ENCODE results near the gene TDRD7. TPM values are rescaled to one million over a fixed set of nuclear protein-coding genes. Genes with fewer than 3 reads are reported as not detected.

The TDRD7 gene
- total RNA-seq, 4 donors from 2014 or later = 10.1 to 21.4 (median 18.6) TPM

- WGBS, 2 donors (ENCODE audit: low coverage in 1 of 2) = 27 to 30% methylated on average over 3 to 13 of the region's 17 CpGs
- ATAC-seq = no peak
- Histone ChIP-seq H3K9me3 (no peaks in the 10 kb centered on the region), H3K4me1 (peaks cover 0 to 79% (median 22%) of the 10 kb centered on the region in 3 donors), H3K27me3 (no peaks in the 10 kb centered on the region), H3K36me3 (no peaks in the 10 kb centered on the region), H3K4me3 (peak overlapping the region; percentile 83 to 95), H3K27ac (peak overlapping the region; percentile 90 to 95 (median 94))
- TF ChIP-seq POLR2A (IDR thresholded peaks at IDR 0.05) = peak in 1 of 2 donors; percentile 12
- TF ChIP-seq CTCF (IDR thresholded peaks at IDR 0.05) = peak in 3 of 4 experiments; percentile 8 to 22 (median 12)
- TF ChIP-seq POLR2AphosphoS5 (IDR thresholded peaks at IDR 0.05) = no peak
- TF ChIP-seq EP300 (IDR thresholded peaks at IDR 0.05) = no peak
Observed at GRCh38 chr9:97502984-97503861, 91.3 kb downstream of the TDRD7 start.

DNA sequence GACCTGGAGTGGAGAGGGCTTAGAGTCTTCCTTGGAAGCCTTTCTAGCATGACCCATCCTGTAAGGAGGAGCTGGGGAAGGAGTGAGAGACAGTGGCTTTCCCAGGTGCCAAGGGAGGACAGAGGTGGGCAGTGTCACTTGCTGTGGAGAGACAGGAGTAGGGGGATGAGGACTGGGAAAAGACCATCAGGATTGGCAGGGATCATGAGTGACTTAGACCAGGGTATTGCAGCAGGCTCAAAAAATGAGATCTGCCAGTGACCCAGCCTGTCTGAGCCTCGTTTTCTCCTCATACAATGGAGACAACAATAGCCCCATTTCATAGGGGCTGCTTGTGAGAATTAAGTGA lies 91.9 kb downstream of the TDRD7 start:
- Histone ChIP-seq H3K27ac (peak overlapping the region; percentile 90 to 95 (median 94)), H3K4me1 (peaks cover 0 to 85% (median 22%) of the 10 kb centered on the region in 3 donors), H3K9me3 (no peaks in the 10 kb centered on the region), H3K4me3 (peak overlapping the region; percentile 83 to 95), H3K36me3 (no peaks in the 10 kb centered on the region), H3K27me3 (no peaks in the 10 kb centered on the region)
- 50% methylated on average over 1 of the region's 1 CpG; no CpG with 5 or more reads in 1 of the 2 donors for WGBS, 2 donors (ENCODE audit: low coverage in 1 of 2)
- no peak for ATAC-seq
- no peak for TF ChIP-seq EP300 (IDR thresholded peaks at IDR 0.05)
- no peak for TF ChIP-seq CTCF (IDR thresholded peaks at IDR 0.05)
- TF ChIP-seq POLR2AphosphoS5 (IDR thresholded peaks at IDR 0.05) = no peak
- TF ChIP-seq POLR2A (IDR thresholded peaks at IDR 0.05) = no peak

- peaks cover 0 to 92% (median 22%) of the 10 kb centered on the region in 3 donors for H3K4me1 ChIP-seq
- no peaks in the 10 kb centered on the region for H3K27me3 ChIP-seq
- WGBS, 2 donors (ENCODE audit: low coverage in 1 of 2) = 21 to 24% methylated on average over 8 of the region's 8 CpGs
- no peaks in the 10 kb centered on the region for H3K36me3 ChIP-seq
- peak overlapping the region; percentile 1 to 95 for H3K4me3 ChIP-seq
- H3K9me3 ChIP-seq = no peaks in the 10 kb centered on the region
- no peak for ATAC-seq
- TF ChIP-seq EP300 (IDR thresholded peaks at IDR 0.05) = no peak
- TF ChIP-seq POLR2AphosphoS5 (IDR thresholded peaks at IDR 0.05) = peak; percentile 81
- peak overlapping the region; percentile 90 to 95 (median 94) for H3K27ac ChIP-seq
Observed at GRCh38 chr9:97504381-97505216, 92.7 kb downstream of the TDRD7 start.

DNA sequence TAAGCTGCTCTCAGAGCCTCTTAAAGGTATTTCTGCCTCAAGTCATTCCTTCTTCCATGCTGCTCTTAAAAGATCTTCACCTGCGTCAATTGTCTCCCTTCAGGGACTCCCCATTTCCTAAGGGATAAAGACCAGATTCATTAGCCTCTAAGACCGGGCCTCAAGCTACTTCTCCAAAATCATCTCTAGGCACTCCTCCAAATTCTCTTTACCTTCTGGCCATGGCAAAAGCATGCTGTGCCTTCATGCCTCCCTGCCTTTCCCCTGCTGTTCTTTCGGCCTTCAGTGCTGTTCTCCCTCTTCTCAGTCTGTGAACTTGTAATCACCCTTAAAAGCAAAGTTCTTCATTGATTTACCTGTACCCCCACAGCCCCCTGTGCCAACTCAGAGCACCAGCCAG lies 93.9 kb downstream of the TDRD7 start:
- Histone ChIP-seq H3K27me3 (no peaks in the 10 kb centered on the region), H3K27ac (peak overlapping the region in 3 of 4 donors; percentile 9 to 95 (median 95)), H3K36me3 (no peaks in the 10 kb centered on the region), H3K4me3 (no peak overlapping the region), H3K4me1 (peaks cover 0 to 94% (median 22%) of the 10 kb centered on the region in 3 donors), H3K9me3 (no peaks in the 10 kb centered on the region)
- WGBS, 2 donors (ENCODE audit: low coverage in 1 of 2) = 93 to 97% methylated on average over 3 of the region's 3 CpGs
- ATAC-seq = no peak
- no peak for TF ChIP-seq CTCF (IDR thresholded peaks at IDR 0.05)
- TF ChIP-seq POLR2A (IDR thresholded peaks at IDR 0.05) = no peak
- TF ChIP-seq POLR2AphosphoS5 (IDR thresholded peaks at IDR 0.05) = no peak
- no peak for TF ChIP-seq EP300 (IDR thresholded peaks at IDR 0.05)

DNA sequence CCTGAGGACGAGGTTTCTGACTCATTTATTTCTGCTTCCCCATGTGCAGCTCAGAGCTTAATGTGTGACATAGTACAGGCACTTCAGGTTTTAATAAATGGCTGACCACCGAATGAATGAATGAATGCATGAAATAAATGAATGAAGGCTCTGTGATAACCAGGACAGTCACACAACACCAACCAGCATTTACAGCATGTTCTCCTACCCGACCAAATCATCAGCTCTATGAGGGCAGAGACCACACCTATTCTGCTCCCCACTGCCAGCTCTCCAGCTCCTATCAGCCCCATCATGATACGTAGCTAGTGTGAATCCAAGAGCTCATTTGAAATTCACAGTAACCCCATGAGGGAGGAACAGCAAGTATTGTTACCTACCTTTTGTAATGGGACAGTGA lies 94.4 kb downstream of the TDRD7 start:
- Histone ChIP-seq H3K4me1 (peaks cover 0 to 95% (median 22%) of the 10 kb centered on the region in 3 donors), H3K36me3 (no peaks in the 10 kb centered on the region), H3K9me3 (no peaks in the 10 kb centered on the region), H3K27me3 (no peaks in the 10 kb centered on the region), H3K27ac (peak overlapping the region in 2 of 4 donors; percentile 95), H3K4me3 (no peak overlapping the region)
- TF ChIP-seq POLR2AphosphoS5 (IDR thresholded peaks at IDR 0.05) = no peak
- no peak for TF ChIP-seq CTCF (IDR thresholded peaks at IDR 0.05)
- TF ChIP-seq EP300 (IDR thresholded peaks at IDR 0.05) = no peak
- TF ChIP-seq POLR2A (IDR thresholded peaks at IDR 0.05) = no peak
- WGBS, 2 donors (ENCODE audit: low coverage in 1 of 2) = 54 to 66% methylated on average over 3 to 4 of the region's 4 CpGs
- no peak for ATAC-seq
